ENCODE data around the gene FLT4. TPM values are rescaled to one million over a fixed set of nuclear protein-coding genes. Genes with fewer than 3 reads are reported as not detected.

FLT4 gene
- total and polyA plus RNA-seq, 2 experiments from 2014 or later, result 3.4 to 13.8 TPM

DNA sequence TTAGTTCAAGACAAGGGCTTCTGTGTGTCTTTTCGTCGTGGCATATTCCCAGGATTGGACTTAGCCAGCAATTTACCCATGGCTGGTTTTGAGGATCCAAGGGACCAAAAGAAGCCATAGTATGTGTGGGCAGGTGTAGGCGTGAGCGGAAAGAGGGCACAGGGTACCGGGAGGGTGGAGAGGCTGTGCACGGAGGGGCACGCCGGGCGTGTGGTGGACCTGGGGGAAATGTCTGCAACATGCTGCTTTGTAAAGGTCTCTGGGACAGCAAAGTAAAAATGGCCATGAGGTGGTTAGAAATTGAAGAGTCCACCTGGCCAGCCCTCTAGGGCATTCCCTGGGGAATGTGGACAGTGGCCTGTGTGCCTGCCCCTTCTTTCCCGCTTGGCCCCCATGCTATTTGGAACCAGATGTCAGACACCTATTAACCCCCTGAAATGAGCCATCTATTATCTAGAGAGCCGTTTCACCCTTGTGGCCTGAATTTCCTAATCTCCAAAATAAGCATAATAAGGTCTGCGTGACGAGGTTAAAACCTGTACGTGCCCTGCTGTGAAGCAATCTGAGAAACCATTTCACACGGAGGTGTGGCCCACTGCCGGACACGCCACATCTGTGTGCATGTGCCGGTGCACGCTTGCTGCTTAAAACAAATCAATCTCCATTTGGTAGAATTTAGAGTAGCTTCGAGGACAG, 5.1 kb downstream of the FLT4 start (continued):
- TF ChIP-seq ZNF331 (CRISPR knock-in tag; IDR thresholded peaks at IDR 0.05; ENCODE audit: low read depth) (no peak), STAT1 (IDR thresholded peaks at IDR 0.05; ENCODE audit: unreplicated experiment) (no peak)

DNA sequence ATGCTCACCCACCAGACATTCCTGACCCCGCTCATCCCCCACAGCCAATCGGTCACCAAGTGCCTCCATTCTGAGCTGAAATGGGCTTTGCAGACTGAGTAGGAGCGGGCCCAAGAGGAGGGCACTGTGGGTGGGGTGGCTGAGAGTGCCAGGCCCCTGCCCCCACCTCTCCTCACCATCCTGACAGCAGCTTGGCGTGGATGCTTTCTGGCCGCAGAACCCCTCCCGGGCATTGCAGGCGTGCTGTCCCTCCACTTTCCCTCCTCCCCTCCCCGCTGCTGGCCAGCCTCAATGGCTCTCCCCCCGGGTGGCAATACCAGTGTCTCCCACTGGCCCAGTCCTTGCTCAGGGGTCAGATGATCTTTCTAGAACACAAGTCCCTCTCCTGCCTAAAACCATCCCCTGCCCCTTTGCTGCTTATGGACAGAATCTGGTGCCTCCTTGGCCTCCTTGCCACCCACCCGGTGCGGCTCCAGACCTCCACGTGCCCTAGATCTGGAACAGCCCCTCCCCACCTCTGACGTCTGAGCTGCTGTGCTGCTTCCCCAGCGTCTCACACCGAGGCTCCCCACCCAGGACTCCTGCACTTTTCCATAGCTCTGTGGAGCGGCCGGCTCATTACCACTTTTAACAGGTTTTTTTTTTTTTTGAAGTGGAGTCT, 6.1 kb downstream of the FLT4 start:
- DNase-seq (ENCODE audit: low spot score), result no peak
- H3K27ac Mint-ChIP-seq, result no peak overlapping the region
- no peak overlapping the region for H3K4me3 ChIP-seq
- peaks cover 9% of the 10 kb centered on the region for H3K4me1 Mint-ChIP-seq
- H3K79me2 ChIP-seq (replicated peaks; ENCODE audit: insufficient read depth), result no peaks in the 10 kb centered on the region
- no peaks in the 10 kb centered on the region; the same call in 2 of the 3 replicates for H3K36me3 Mint-ChIP-seq (ENCODE audit: low read depth)
- no peaks in the 10 kb centered on the region for H3K9me2 ChIP-seq (ENCODE audit: insufficient read depth)
- H3F3A ChIP-seq (replicated peaks; ENCODE audit: low read depth), result no peaks in the 10 kb centered on the region
- no peak for ATAC-seq
- H3K27me3 Mint-ChIP-seq (ENCODE audit: insufficient read depth, low read depth, poor library complexity), result peaks cover 23% of the 10 kb centered on the region
- no peaks in the 10 kb centered on the region; the same call in 1 of the 2 replicates for H4K20me1 ChIP-seq (replicated peaks; ENCODE audit: insufficient read depth)
- H3K4me1 ChIP-seq (ENCODE audit: insufficient read depth), result no peaks in the 10 kb centered on the region; the same call in 1 of the 2 replicates
- no peaks in the 10 kb centered on the region for H3K36me3 ChIP-seq (ENCODE audit: insufficient read depth)
- H3K27ac ChIP-seq (ENCODE audit: low read depth), result no peak overlapping the region
- H3K9me3 Mint-ChIP-seq, result no peaks in the 10 kb centered on the region
- no peak overlapping the region for H3K4me3 Mint-ChIP-seq
- no peak overlapping the region for H3K4me2 ChIP-seq
- no peak overlapping the region for H2AFZ ChIP-seq
- peaks cover 13% of the 10 kb centered on the region for H3K27me3 ChIP-seq (ENCODE audit: insufficient read depth)
- no peak for TF ChIP-seq EZH2phosphoT487 (IDR thresholded peaks at IDR 0.05; ENCODE audit: unreplicated experiment)
- TF ChIP-seq, protein P1, sequence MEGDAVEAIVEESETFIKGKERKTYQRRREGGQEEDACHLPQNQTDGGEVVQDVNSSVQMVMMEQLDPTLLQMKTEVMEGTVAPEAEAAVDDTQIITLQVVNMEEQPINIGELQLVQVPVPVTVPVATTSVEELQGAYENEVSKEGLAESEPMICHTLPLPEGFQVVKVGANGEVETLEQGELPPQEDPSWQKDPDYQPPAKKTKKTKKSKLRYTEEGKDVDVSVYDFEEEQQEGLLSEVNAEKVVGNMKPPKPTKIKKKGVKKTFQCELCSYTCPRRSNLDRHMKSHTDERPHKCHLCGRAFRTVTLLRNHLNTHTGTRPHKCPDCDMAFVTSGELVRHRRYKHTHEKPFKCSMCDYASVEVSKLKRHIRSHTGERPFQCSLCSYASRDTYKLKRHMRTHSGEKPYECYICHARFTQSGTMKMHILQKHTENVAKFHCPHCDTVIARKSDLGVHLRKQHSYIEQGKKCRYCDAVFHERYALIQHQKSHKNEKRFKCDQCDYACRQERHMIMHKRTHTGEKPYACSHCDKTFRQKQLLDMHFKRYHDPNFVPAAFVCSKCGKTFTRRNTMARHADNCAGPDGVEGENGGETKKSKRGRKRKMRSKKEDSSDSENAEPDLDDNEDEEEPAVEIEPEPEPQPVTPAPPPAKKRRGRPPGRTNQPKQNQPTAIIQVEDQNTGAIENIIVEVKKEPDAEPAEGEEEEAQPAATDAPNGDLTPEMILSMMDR (conservative IDR thresholded peaks at IDR 0.05; ENCODE audit: low read depth in 2 of 2), result no peak
- TF ChIP-seq, protein P2, sequence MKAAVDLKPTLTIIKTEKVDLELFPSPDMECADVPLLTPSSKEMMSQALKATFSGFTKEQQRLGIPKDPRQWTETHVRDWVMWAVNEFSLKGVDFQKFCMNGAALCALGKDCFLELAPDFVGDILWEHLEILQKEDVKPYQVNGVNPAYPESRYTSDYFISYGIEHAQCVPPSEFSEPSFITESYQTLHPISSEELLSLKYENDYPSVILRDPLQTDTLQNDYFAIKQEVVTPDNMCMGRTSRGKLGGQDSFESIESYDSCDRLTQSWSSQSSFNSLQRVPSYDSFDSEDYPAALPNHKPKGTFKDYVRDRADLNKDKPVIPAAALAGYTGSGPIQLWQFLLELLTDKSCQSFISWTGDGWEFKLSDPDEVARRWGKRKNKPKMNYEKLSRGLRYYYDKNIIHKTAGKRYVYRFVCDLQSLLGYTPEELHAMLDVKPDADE (IDR thresholded peaks at IDR 0.05), result no peak
- TF ChIP-seq JUNB (IDR thresholded peaks at IDR 0.05; ENCODE audit: unreplicated experiment), result no peak
- TF ChIP-seq, protein P3, sequence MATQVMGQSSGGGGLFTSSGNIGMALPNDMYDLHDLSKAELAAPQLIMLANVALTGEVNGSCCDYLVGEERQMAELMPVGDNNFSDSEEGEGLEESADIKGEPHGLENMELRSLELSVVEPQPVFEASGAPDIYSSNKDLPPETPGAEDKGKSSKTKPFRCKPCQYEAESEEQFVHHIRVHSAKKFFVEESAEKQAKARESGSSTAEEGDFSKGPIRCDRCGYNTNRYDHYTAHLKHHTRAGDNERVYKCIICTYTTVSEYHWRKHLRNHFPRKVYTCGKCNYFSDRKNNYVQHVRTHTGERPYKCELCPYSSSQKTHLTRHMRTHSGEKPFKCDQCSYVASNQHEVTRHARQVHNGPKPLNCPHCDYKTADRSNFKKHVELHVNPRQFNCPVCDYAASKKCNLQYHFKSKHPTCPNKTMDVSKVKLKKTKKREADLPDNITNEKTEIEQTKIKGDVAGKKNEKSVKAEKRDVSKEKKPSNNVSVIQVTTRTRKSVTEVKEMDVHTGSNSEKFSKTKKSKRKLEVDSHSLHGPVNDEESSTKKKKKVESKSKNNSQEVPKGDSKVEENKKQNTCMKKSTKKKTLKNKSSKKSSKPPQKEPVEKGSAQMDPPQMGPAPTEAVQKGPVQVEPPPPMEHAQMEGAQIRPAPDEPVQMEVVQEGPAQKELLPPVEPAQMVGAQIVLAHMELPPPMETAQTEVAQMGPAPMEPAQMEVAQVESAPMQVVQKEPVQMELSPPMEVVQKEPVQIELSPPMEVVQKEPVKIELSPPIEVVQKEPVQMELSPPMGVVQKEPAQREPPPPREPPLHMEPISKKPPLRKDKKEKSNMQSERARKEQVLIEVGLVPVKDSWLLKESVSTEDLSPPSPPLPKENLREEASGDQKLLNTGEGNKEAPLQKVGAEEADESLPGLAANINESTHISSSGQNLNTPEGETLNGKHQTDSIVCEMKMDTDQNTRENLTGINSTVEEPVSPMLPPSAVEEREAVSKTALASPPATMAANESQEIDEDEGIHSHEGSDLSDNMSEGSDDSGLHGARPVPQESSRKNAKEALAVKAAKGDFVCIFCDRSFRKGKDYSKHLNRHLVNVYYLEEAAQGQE (IDR thresholded peaks at IDR 0.05; ENCODE audit: unreplicated experiment), result no peak
- TF ChIP-seq, protein P4, sequence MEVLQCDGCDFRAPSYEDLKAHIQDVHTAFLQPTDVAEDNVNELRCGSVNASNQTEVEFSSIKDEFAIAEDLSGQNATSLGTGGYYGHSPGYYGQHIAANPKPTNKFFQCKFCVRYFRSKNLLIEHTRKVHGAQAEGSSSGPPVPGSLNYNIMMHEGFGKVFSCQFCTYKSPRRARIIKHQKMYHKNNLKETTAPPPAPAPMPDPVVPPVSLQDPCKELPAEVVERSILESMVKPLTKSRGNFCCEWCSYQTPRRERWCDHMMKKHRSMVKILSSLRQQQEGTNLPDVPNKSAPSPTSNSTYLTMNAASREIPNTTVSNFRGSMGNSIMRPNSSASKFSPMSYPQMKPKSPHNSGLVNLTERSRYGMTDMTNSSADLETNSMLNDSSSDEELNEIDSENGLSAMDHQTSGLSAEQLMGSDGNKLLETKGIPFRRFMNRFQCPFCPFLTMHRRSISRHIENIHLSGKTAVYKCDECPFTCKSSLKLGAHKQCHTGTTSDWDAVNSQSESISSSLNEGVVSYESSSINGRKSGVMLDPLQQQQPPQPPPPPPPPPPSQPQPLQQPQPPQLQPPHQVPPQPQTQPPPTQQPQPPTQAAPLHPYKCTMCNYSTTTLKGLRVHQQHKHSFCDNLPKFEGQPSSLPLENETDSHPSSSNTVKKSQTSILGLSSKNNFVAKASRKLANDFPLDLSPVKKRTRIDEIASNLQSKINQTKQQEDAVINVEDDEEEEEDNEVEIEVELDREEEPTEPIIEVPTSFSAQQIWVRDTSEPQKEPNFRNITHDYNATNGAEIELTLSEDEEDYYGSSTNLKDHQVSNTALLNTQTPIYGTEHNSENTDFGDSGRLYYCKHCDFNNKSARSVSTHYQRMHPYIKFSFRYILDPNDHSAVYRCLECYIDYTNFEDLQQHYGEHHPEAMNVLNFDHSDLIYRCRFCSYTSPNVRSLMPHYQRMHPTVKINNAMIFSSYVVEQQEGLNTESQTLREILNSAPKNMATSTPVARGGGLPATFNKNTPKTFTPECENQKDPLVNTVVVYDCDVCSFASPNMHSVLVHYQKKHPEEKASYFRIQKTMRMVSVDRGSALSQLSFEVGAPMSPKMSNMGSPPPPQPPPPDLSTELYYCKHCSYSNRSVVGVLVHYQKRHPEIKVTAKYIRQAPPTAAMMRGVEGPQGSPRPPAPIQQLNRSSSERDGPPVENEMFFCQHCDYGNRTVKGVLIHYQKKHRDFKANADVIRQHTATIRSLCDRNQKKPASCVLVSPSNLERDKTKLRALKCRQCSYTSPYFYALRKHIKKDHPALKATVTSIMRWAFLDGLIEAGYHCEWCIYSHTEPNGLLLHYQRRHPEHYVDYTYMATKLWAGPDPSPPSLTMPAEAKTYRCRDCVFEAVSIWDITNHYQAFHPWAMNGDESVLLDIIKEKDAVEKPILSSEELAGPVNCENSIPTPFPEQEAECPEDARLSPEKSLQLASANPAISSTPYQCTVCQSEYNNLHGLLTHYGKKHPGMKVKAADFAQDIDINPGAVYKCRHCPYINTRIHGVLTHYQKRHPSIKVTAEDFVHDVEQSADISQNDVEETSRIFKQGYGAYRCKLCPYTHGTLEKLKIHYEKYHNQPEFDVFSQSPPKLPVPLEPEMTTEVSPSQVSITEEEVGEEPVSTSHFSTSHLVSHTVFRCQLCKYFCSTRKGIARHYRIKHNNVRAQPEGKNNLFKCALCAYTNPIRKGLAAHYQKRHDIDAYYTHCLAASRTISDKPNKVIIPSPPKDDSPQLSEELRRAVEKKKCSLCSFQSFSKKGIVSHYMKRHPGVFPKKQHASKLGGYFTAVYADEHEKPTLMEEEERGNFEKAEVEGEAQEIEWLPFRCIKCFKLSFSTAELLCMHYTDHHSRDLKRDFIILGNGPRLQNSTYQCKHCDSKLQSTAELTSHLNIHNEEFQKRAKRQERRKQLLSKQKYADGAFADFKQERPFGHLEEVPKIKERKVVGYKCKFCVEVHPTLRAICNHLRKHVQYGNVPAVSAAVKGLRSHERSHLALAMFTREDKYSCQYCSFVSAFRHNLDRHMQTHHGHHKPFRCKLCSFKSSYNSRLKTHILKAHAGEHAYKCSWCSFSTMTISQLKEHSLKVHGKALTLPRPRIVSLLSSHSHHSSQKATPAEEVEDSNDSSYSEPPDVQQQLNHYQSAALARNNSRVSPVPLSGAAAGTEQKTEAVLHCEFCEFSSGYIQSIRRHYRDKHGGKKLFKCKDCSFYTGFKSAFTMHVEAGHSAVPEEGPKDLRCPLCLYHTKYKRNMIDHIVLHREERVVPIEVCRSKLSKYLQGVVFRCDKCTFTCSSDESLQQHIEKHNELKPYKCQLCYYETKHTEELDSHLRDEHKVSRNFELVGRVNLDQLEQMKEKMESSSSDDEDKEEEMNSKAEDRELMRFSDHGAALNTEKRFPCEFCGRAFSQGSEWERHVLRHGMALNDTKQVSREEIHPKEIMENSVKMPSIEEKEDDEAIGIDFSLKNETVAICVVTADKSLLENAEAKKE (CRISPR knock-in tag; IDR thresholded peaks at IDR 0.05), result no peak
- no peak for TF ChIP-seq POLR2AphosphoS5 (IDR thresholded peaks at IDR 0.05; ENCODE audit: low read depth)
- no peak for TF ChIP-seq EZH2 (IDR thresholded peaks at IDR 0.05; ENCODE audit: low read depth, unreplicated experiment)
- no peak for TF ChIP-seq ZNF114 (CRISPR knock-in tag; IDR thresholded peaks at IDR 0.05)
